Stimulated activated CD8-positive, alpha-beta memory T cell treated with anti-CD3 and anti-CD28 coated beads, Interleukin-7, amount 100 ng/mL, for 1 hour (primary cell): ENCODE results near the gene TSPAN16.
A peak's percentile ranks its signal among the peaks of the same experiment; 100 is the strongest.
"Not testable (repeated sequence)": the region's sequence is repeated elsewhere in the genome, so short reads cannot be mapped to it uniquely, and the experiment has no call there.

Source experiments
- DNase-seq, 2 donors: peaks; one replicate each; pipeline ENCODE4 v3.0.0-alpha.2; 2020; ENCODE audit warnings: low read depth in 2 of 2

Gene TSPAN16

DNA sequence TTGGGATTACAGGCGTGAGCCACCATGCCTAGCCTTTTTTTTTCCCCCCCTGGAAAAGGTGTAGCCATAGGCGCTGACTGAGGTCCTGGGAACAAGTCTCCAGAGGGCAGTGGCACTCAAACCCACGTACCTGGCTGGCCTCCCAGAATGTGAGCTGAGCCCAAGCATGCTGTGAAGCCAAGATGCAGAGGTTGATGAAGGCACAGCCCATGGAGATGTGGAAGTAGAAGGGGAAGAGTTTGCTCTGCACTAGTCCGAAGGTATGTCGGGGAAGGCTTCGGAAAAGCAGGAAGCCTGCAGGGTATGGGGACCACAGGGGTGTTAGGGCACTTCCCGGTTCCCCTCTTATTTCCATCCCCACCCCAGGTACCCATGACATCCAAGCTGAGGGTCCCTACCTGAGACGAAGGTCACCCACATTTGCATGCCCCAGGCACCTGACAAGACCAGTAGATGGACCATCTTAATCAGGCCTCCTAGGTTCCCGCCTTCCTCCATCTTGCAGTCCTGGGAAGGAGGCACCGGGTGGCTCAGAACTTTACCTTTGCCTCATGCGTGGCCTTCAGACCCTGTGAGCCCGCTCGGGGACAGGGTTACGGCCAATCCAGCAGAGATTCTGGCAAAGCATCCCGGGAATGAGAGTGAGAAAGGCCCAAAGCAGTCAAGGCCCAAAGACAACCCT lies 49.3 kb downstream of the TSPAN16 start:
- DNase-seq, result no peak

- DNase-seq, result peak; percentile 95 to 97
Observed at GRCh38 chr19:11346104-11346940, 50.4 kb downstream of the TSPAN16 start, which contains the start of the genes CCDC159 and TMEM205. Gene CCDC159 (plus strand): TSS chr19:11346519. CDS start chr19:11346607, 88 bp downstream. Gene TMEM205 (minus strand): TSS chr19:11346268. CDS start chr19:11345619, 649 bp downstream.

- no peak for DNase-seq
Observed at GRCh38 chr19:11347546-11348039, 51.6 kb downstream of the TSPAN16 start.

DNA sequence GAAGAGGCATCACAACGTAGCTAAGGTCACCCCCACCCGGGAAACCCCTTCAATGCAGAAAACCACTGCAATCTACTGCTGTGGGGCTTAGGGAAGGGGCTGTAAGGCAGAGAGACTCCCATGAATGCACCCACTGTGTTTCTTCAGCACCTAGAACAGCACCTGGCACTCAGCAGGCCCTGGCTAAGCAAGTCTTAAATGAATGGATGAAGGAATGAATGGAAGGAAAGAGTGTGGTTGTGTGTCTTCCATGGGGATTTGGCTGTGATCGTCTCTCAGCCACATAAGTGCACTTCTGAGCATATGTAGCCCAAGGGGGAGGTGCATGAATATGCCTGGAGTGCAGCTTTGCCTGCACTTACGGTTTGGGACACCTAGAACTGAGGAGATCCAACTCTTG lies 53.2 kb downstream of the TSPAN16 start:
- DNase-seq, result no peak

- not testable (repeated sequence) for DNase-seq
Observed at GRCh38 chr19:11354102-11354501, 58.1 kb downstream of the TSPAN16 start.

DNA sequence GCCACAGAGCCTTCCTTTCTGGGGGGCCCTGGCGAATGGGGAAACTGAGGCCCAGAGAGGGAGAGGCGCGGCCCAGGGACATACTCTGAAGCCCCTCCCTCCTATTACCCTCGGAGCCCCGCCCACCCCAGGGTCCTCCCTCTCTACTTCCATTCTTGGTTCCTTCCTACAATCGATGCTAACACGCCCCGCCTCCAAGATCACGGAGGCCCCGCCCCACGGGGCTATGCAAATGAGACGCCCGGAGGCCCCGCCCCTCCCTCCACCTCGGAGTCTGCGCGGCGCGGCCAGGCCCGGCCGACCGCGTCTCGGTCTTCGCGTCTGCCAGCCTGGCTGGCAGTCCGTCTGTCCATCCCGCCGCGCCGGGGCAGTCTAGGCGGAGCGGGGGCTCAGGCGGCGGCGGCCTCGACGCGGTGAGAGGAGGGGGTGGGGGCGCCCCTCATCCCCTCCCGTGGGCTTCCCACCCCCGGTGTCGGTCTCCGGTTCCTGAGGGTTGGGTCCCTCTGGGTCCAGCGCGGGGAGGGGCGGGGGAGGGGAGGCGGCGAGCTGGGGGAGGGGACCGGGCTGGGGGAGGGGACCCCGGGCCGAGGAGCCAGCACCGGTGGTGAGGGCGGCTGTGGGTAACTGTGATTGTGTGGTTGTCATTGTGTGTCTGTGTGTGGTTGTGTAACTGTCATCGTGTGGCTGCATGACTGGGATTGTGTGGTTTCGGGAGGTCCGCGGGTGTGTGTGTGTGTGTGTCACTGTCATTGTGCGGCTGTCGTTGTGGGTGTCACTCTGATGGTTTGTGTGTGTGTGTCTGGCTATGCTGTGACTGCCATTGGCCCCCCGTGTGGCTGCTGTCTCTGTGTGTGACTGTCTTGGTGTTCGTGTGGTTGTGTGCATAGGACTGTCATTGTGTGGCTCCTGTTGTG lies 59.5 kb downstream of the TSPAN16 start, which contains the start of gene PLPPR2:
TSS of gene PLPPR2 (plus strand) at position 273 of the 914 bp plus-strand sequence. CDS start 2,242 bp downstream, outside the sequence.
- peak; percentile 56 to 59 for DNase-seq

GRCh38 chr19:11356074-11356397 lies 60.1 kb downstream of the TSPAN16 start:
- no peak for DNase-seq

GRCh38 chr19:11356676-11357550 lies 61.0 kb downstream of the TSPAN16 start:
- DNase-seq, result no peak

DNA sequence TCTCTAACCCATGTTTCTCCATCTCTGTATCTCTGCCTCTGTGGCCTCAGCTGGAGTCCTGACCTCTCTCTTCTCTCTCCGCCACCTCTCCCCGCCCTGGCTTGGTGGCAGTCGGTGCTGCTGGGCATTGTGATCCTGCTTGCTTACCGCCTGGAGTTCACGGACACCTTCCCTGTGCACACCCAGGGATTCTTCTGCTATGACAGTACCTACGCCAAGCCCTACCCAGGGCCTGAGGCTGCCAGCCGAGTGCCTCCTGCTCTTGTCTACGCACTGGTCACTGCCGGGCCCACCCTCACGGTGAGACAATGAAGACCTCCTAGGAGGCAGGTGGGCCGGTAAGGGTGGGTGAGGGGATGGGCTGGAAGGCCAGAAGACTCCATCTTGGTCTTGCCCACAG lies 63.5 kb downstream of the TSPAN16 start:
- no peak for DNase-seq

DNA sequence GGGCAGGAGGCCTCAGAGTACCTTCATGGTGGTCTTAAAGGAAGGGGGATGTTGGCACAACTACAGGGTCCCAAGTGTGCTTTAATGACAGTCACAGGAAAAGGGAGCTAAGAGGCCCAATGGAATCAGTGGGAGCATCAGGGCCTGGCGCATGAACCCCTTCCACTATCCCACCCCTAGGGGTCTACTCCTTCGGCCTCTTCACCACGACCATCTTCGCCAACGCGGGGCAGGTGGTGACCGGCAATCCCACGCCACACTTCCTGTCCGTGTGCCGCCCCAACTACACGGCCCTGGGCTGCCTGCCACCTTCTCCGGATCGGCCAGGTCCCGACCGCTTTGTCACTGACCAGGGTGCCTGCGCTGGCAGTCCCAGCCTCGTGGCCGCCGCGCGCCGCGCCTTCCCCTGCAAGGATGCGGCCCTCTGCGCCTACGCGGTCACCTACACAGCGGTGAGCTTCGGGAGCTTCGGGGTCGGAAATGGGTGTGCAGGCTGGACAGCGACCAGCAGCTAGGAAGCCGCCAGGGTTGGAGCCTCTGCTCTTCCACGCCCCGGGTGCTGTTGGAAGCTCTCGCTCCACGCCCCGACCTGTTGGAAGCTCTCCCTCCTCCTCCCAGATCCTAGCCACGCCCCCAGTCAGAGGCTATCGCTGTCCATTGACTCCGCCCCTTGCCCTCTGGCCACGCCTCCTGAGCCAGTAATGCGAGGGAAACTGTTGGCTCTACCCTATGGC lies 65.2 kb downstream of the TSPAN16 start:
- DNase-seq, result no peak

DNA sequence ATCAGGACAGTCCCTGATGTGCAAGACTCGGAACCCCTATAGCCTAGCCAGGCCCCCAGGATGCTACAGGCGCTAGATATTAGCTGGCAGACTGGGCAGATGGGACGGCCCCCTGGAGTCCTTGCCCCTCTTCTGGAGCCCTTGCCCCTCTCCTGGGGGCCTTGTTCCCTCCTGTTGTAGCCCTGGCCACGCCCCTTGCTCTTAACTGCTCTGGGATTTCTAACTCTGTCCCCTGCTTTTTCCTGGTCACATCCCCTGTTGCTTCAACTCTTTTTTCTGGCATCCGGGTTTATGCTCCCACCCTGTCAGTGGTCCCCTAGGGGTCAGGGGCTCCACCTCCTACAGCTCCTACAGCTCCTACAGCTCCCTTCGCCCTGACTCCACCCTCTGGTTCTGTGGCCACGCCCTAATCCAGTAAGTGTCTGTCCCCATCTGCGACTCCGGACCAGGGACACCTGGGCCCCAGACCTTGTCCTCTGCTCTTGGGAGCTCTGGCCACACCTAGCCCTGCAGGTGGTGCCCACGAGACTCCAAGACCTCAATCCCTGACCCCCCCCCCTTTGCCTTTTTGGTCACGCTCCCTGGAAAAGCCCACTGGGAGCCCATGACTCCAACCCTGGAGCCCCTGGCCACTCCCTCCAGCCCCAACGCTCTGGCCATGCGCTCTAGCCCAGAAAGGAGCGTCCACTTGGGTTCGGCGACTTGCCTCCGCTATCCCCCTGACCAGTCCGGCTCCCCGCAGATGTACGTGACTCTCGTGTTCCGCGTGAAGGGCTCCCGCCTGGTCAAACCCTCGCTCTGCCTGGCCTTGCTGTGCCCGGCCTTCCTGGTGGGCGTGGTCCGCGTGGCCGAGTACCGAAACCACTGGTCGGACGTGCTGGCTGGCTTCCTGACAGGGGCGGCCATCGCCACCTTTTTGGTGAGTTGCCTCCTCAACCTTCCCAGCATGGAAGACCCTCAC lies 66.1 kb downstream of the TSPAN16 start:
- no peak for DNase-seq

DNA sequence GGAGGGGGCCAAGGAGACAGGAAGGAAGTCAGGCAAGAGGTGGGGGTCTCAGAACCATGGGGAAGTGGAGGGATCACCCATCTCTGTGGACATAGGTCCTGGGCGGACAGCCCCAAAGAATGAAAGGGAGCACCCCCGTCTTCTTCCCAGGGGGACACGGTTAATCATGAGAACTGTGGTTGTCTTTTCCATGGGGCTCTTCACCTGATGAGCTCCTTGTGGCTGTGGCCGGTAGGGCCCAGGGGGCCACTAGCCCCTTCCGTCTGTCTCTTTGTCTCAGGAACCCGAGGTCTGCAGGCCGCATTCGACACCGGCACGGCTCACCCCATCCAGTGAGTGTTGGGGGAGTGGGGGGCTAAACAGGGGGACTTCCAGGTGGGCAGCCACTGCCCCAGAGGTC lies 67.9 kb downstream of the TSPAN16 start:
- DNase-seq, result no peak

- DNase-seq, result no peak
Observed at GRCh38 chr19:11364296-11364904, 68.4 kb downstream of the TSPAN16 start.

- no peak for DNase-seq
Observed at GRCh38 chr19:11364935-11365334, 69.0 kb downstream of the TSPAN16 start.
